Smooth muscle cell (in vitro differentiated cells): Measurements from ENCODE around the gene SPATS2. TPM values are rescaled to one million over a fixed set of nuclear protein-coding genes. Genes with fewer than 3 reads are reported as not detected.

Experiments
- DNase-seq: peaks from one replicate; lab custom pipeline; 2025; ENCODE audit not compliant: unreplicated experiment; lab: John Stamatoyannopoulos, UW
- H2AFZ ChIP-seq: fragments of 200-600 bp; sonication (generic); 2 replicates; pipeline ENCODE4 v1.6.0; 2016; ENCODE audit warnings: antibody characterized with exemption, low read depth, mild to moderate bottlenecking
- H3F3A ChIP-seq: fragments of 200-600 bp; sonication (generic); 2 replicates; pipeline ENCODE4 v1.6.0; 2017; ENCODE audit warnings: antibody characterized with exemption, low read depth
- H3K27ac ChIP-seq: fragments of 200-600 bp; sonication (generic); 2 replicates; pipeline ENCODE4 v1.5.1; 2016; ENCODE audit warnings: low read depth, mild to moderate bottlenecking
- H3K27me3 ChIP-seq: fragments of 200-600 bp; sonication (generic); 2 replicates; pipeline ENCODE4 v1.6.1; 2016; ENCODE audit warnings: low read depth, mild to moderate bottlenecking
- H3K36me3 ChIP-seq: fragments of 200-600 bp; sonication (generic); 2 replicates; pipeline ENCODE4 v1.5.1; 2016; ENCODE audit warnings: low read depth
- H3K4me1 ChIP-seq: fragments of 200-600 bp; sonication (generic); 2 replicates; pipeline ENCODE4 v1.5.1; 2016; ENCODE audit warnings: low read depth
- H3K4me2 ChIP-seq: fragments of 200-600 bp; sonication (generic); 2 replicates; pipeline ENCODE4 v1.6.0; 2016; ENCODE audit warnings: mild to moderate bottlenecking
- H3K4me3 ChIP-seq: fragments of 200-600 bp; sonication (generic); 2 replicates; pipeline ENCODE4 v1.5.1; 2016; ENCODE audit warnings: mild to moderate bottlenecking
- H3K79me2 ChIP-seq: fragments of 200-600 bp; sonication (generic); 2 replicates; pipeline ENCODE4 v1.6.0; 2016; ENCODE audit warnings: low read depth, mild to moderate bottlenecking
- H3K9ac ChIP-seq: fragments of 200-600 bp; sonication (generic); 2 replicates; pipeline ENCODE4 v1.6.0; 2016; ENCODE audit warnings: low read depth
- H3K9me3 ChIP-seq: fragments of 200-600 bp; sonication (generic); replicated peaks from 2 replicates; pipeline ENCODE4 v1.5.1; 2016; ENCODE audit warnings: low read depth
- H4K20me1 ChIP-seq: fragments of 200-600 bp; sonication (generic); 2 replicates; pipeline ENCODE4 v1.6.0; 2016; ENCODE audit warnings: low read depth
- WGBS: methylation state at CpG from one replicate; pipeline ENCODE4 v1.1.7; 2016; ENCODE audit warnings: low lambda C conversion rate; 5-methylcytosine and 5-hydroxymethylcytosine counted together
- polyA plus RNA-seq: library from polyadenylated mRNA; unstranded; fragments of >200 nt; fragmentation: Nextera tagmentation; extraction: Ambion mirVana; gene quantifications from 2 replicates; pipeline ENCODE4 v1.2.1, GENCODE V29; 2016
- total RNA-seq: library from RNA; depleted of rRNA; stranded (reverse); fragments of >200 nt; gene quantifications from 2 replicates; pipeline ENCODE4 v1.2.3, GENCODE V29; 2014
- TF ChIP-seq, protein P1 (sequence below): fragments of 200-600 bp; sonication (generic); IDR thresholded peaks from 2 replicates; pipeline ENCODE4 v1.5.1; 2017; ENCODE audit warnings: borderline replicate concordance, mild to moderate bottlenecking, antibody characterized with exemption; ENCODE audit not compliant: insufficient read depth, poor library complexity, severe bottlenecking

Gene SPATS2
- total and polyA plus RNA-seq, 2 experiments from 2014 or later: 33.6 to 35.6 TPM

DNA sequence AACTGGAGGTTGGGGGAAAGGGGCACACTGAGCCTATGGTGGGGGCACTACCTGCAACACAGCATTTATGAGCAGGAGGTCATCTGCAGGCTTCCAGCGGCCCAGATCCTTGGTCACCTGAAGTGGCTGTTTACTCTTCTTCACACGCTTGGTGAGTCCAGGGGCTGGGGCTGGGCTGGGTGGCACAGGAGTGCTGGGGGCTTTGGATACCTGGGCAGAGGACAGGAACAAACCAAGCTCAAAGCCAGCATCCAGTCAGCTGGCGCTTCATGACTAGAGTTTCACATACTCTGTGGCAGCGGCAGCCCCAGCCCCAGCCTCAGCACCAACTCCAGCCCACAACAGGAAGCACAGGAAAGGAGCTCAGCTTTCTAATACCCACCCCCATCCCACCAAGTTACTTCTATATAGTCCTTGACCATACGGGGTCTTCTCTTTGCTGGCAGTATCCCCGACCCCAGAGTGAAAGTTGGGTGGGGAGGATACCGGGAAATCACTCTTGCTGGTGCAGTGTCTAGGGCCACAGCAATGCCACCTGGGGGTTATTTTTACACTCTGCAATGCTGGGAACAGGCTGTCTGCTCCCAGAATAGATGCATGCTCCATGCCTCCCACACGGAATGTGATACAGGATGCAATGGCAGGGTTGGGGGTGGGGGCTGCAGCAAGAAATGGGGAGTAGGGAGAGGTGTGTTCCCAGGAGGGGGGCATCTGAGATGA, 197.6 kb downstream of the SPATS2 start:
- H3K79me2 ChIP-seq: peaks cover 28% of the 10 kb centered on the region
- H3K36me3 ChIP-seq: no peaks in the 10 kb centered on the region
- TF ChIP-seq, protein P1, sequence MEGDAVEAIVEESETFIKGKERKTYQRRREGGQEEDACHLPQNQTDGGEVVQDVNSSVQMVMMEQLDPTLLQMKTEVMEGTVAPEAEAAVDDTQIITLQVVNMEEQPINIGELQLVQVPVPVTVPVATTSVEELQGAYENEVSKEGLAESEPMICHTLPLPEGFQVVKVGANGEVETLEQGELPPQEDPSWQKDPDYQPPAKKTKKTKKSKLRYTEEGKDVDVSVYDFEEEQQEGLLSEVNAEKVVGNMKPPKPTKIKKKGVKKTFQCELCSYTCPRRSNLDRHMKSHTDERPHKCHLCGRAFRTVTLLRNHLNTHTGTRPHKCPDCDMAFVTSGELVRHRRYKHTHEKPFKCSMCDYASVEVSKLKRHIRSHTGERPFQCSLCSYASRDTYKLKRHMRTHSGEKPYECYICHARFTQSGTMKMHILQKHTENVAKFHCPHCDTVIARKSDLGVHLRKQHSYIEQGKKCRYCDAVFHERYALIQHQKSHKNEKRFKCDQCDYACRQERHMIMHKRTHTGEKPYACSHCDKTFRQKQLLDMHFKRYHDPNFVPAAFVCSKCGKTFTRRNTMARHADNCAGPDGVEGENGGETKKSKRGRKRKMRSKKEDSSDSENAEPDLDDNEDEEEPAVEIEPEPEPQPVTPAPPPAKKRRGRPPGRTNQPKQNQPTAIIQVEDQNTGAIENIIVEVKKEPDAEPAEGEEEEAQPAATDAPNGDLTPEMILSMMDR: no peak
- no peak overlapping the region for H2AFZ ChIP-seq
- no peak for DNase-seq
- H3K27ac ChIP-seq: no peak overlapping the region
- no peaks in the 10 kb centered on the region for H4K20me1 ChIP-seq
- H3K4me2 ChIP-seq: no peak overlapping the region
- peaks cover 11% of the 10 kb centered on the region for H3K4me1 ChIP-seq
- H3K9me3 ChIP-seq: no peaks in the 10 kb centered on the region
- no peak overlapping the region for H3K4me3 ChIP-seq
- H3K9ac ChIP-seq: no peak overlapping the region
- H3K27me3 ChIP-seq: no peaks in the 10 kb centered on the region
- no peaks in the 10 kb centered on the region for H3F3A ChIP-seq
- WGBS: 95% methylated on average over 8 of the region's 8 CpGs

DNA sequence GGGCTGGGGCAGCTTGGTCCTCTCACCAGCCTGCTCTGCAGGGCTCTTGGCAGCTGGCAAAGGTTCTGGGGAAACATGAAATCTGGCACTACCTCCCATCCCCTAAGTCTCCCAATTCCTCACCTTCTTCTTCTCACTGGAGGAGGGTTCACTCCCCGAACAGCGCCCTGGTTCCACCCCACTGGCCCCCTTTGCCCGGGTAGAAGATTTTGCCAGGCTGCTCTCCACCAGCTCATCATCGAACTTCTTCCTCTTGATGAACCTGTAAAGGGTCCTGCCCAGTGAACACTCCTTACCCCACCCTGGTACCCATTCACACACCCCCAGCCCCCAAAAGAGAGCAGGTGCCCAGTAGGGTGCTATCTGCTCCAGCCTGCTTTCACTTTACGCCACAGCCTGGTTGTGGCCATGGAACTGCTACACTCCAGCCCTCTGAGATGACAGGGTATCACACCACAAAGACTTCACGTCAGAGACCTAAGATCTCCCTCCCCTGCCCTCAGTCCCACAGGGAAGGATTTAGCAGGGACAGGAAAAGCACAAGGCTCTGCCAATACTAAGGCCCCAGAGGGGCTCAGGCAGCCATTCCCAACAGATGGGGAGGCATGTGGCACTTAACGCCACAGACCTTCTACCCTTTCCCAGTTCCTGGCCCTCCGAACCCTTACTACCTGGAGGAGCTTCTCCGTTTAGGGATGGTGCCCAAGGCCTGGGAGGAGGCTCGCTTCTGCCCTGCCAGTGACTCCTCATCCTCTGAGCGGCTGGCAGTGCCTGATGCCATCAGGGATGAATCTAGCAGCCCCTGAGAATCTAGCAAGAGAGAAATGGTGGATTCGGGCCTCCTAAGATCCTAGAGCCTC, 198.4 kb downstream of the SPATS2 start:
- no peak overlapping the region for H3K27ac ChIP-seq
- no peak overlapping the region for H3K9ac ChIP-seq
- H3K4me1 ChIP-seq: peaks cover 11% of the 10 kb centered on the region
- H3K4me2 ChIP-seq: no peak overlapping the region
- H3K36me3 ChIP-seq: no peaks in the 10 kb centered on the region
- H4K20me1 ChIP-seq: no peaks in the 10 kb centered on the region
- H3K79me2 ChIP-seq: peaks cover 31% of the 10 kb centered on the region
- WGBS: 97% methylated on average over 12 of the region's 12 CpGs
- no peak overlapping the region for H2AFZ ChIP-seq
- TF ChIP-seq, protein P1: no peak
- H3F3A ChIP-seq: no peaks in the 10 kb centered on the region
- no peak overlapping the region for H3K4me3 ChIP-seq
- no peaks in the 10 kb centered on the region for H3K27me3 ChIP-seq
- no peak for DNase-seq
- H3K9me3 ChIP-seq: no peaks in the 10 kb centered on the region

DNA sequence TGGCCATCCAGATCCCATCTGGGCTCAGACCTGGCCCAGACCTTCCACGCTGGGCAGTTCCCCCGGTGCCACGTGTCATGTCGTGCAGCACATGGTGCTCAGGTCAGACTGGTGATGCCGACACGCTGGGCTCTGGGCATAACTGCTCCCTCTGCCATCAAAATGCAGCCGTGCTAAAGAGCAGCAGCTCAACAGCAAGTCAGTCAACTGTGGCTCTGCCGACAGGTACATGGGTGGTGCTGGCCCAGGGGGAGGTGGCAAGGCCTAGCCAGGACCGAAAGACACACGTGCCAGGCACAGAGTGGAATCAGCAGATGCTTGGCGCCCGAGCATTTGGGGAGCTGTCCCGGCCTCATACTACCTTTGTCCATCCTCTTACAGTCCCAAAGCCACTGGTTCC, 199.1 kb downstream of the SPATS2 start:
- Histone ChIP-seq H3K4me3 (no peak overlapping the region), H3K27me3 (no peaks in the 10 kb centered on the region), H3K36me3 (no peaks in the 10 kb centered on the region), H3K4me1 (peaks cover 11% of the 10 kb centered on the region), H3K9ac (peak overlapping the region; percentile 2), H2AFZ (no peak overlapping the region), H3F3A (no peaks in the 10 kb centered on the region), H3K9me3 (no peaks in the 10 kb centered on the region), H4K20me1 (no peaks in the 10 kb centered on the region), H3K27ac (no peak overlapping the region), H3K4me2 (peak overlapping the region; percentile 98), H3K79me2 (peaks cover 36% of the 10 kb centered on the region)
- TF ChIP-seq, protein P1: no peak
- WGBS: 96% methylated on average over 13 of the region's 13 CpGs
- no peak for DNase-seq
